ENCODE data around the gene EPHA2.
A peak's percentile ranks its signal among the peaks of the same experiment; 100 is the strongest.

The EPHA2 gene

GRCh38 chr1:16080422-16081150 is 75.3 kb downstream of the EPHA2 start (continued):
- TF ChIP-seq POU6F1 (CRISPR knock-in tag; IDR thresholded peaks at IDR 0.05; ENCODE audit: borderline replicate concordance, low read depth) (no peak), CSDC2 (CRISPR knock-in tag; IDR thresholded peaks at IDR 0.05) (no peak), ESRRG (CRISPR knock-in tag; IDR thresholded peaks at IDR 0.05) (no peak), BACH2 (CRISPR knock-in tag; IDR thresholded peaks at IDR 0.05; ENCODE audit: borderline replicate concordance) (no peak)

- ATAC-seq = peak; percentile 78
- no peak for TF ChIP-seq ZNF8 (CRISPR knock-in tag; IDR thresholded peaks at IDR 0.05)
- TF ChIP-seq ZNF70 (CRISPR knock-in tag; IDR thresholded peaks at IDR 0.05) = no peak
- TF ChIP-seq ZFP30 (CRISPR knock-in tag; IDR thresholded peaks at IDR 0.05) = no peak
- TF ChIP-seq OSR1 (CRISPR knock-in tag; IDR thresholded peaks at IDR 0.05) = no peak
- no peak for TF ChIP-seq RARB (CRISPR knock-in tag; IDR thresholded peaks at IDR 0.05)
- TF ChIP-seq PATZ1 (CRISPR knock-in tag; IDR thresholded peaks at IDR 0.05; ENCODE audit: borderline replicate concordance) = no peak
- TF ChIP-seq CSRNP3 (CRISPR knock-in tag; IDR thresholded peaks at IDR 0.05) = no peak
- TF ChIP-seq BACH2 (CRISPR knock-in tag; IDR thresholded peaks at IDR 0.05; ENCODE audit: borderline replicate concordance) = no peak
Measured at GRCh38 chr1:16078925-16079656, 76.8 kb downstream of the EPHA2 start.

GRCh38 chr1:16077406-16078245 is 78.2 kb downstream of the EPHA2 start:
- TF ChIP-seq PPARA (CRISPR knock-in tag; IDR thresholded peaks at IDR 0.05; ENCODE audit: borderline replicate concordance) (no peak), TSHZ2 (CRISPR knock-in tag; IDR thresholded peaks at IDR 0.05) (no peak), POU6F1 (CRISPR knock-in tag; IDR thresholded peaks at IDR 0.05; ENCODE audit: borderline replicate concordance, low read depth) (no peak), BACH2 (CRISPR knock-in tag; IDR thresholded peaks at IDR 0.05; ENCODE audit: borderline replicate concordance) (no peak), ESRRG (CRISPR knock-in tag; IDR thresholded peaks at IDR 0.05) (no peak), OSR1 (CRISPR knock-in tag; IDR thresholded peaks at IDR 0.05) (no peak), ZFP30 (CRISPR knock-in tag; IDR thresholded peaks at IDR 0.05) (no peak), GLIS3 (CRISPR knock-in tag; IDR thresholded peaks at IDR 0.05) (no peak), ZC3H10 (CRISPR knock-in tag; IDR thresholded peaks at IDR 0.05) (no peak)
- ATAC-seq = no peak

All from SK-N-SH treated with all-trans-retinoic acid at 6 μM for 48 hours (cell line).